ENCODE measurements around the gene KRT4. TPM values are rescaled to one million over a fixed set of nuclear protein-coding genes. Genes with fewer than 3 reads are reported as not detected.

KRT4 gene
- total and polyA plus RNA-seq, 2 donors (not counting 3 experiments of a cell fraction or from before 2014, with no cell fraction given) = not detected

DNA sequence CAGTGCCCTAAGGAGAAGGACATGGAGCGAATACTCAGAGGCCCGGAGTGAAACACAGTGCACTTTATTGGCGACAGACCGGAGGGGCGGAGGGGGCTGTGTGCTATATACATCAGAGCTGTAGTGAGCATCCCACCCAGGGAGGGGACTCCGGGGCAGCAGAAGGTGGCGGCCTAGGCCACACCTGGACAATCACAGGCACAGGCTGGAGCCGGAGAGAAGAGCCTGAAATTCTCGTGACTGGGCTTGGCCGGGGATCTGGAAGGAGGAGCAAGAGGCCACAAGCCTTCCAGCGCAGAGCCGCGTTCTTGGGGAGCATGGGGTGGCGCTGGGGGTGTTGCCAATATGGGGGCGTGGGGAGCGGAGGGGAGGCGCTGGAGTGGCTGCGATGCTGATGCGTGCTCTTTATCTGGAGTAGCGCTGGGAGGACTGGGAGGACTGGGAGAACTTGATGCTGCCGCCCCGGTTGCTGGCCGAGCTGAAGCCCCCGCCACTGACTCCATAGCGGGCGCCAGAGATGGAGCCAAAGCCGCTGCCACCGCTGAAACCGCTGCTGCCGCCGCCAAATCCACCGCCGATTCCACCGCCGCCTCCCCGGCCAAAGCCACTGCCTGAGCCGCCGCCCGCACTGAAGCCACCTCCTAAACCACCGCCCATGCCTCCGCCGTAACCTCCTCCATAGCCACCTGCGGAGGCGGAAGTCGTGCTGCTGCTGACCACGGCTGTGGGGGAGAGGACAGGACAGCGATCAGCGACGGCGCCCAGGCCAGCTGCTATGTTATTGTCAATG is 24.1 kb downstream of the KRT4 start:
- no peak for TF ChIP-seq EZH2 (IDR thresholded peaks at IDR 0.05; ENCODE audit: borderline replicate concordance, low read depth, low read length, severe bottlenecking)
- TF ChIP-seq MYC (IDR thresholded peaks at IDR 0.05; ENCODE audit: low read depth, low read length) = no peak
- TF ChIP-seq GATA2 (IDR thresholded peaks at IDR 0.05; ENCODE audit: insufficient read depth, insufficient read length, low read depth, low read length) = no peak
- TF ChIP-seq FOS (IDR thresholded peaks at IDR 0.05; ENCODE audit: borderline replicate concordance, insufficient read depth, low read length) = no peak
- TF ChIP-seq, protein P1, sequence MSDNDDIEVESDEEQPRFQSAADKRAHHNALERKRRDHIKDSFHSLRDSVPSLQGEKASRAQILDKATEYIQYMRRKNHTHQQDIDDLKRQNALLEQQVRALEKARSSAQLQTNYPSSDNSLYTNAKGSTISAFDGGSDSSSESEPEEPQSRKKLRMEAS (IDR thresholded peaks at IDR 0.05; ENCODE audit: insufficient read depth, insufficient read length) = no peak
- no peak for TF ChIP-seq JUN (IDR thresholded peaks at IDR 0.05; ENCODE audit: borderline replicate concordance, insufficient read depth, insufficient read length, low read depth)
- TF ChIP-seq, protein P2, sequence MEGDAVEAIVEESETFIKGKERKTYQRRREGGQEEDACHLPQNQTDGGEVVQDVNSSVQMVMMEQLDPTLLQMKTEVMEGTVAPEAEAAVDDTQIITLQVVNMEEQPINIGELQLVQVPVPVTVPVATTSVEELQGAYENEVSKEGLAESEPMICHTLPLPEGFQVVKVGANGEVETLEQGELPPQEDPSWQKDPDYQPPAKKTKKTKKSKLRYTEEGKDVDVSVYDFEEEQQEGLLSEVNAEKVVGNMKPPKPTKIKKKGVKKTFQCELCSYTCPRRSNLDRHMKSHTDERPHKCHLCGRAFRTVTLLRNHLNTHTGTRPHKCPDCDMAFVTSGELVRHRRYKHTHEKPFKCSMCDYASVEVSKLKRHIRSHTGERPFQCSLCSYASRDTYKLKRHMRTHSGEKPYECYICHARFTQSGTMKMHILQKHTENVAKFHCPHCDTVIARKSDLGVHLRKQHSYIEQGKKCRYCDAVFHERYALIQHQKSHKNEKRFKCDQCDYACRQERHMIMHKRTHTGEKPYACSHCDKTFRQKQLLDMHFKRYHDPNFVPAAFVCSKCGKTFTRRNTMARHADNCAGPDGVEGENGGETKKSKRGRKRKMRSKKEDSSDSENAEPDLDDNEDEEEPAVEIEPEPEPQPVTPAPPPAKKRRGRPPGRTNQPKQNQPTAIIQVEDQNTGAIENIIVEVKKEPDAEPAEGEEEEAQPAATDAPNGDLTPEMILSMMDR (IDR thresholded peaks at IDR 0.05; ENCODE audit: extremely low read depth in 1 of 2, insufficient read depth in 1 of 2, low read depth in 1 of 2, low read length in 2 of 2) = no peak
- no peak for TF ChIP-seq POLR2A (IDR thresholded peaks at IDR 0.05; ENCODE audit: low read depth, low read length)
- TF ChIP-seq POLR2AphosphoS5 (IDR thresholded peaks at IDR 0.05; ENCODE audit: insufficient read depth, low read depth, low read length) = no peak
- no TSS peak for BruUV-seq (replicated peaks)
- no peaks in the 10 kb centered on the region for H3K9me3 ChIP-seq (replicated peaks; ENCODE audit: control insufficient read depth, insufficient read depth, low read length)
- no peak overlapping the region for H3K4me3 ChIP-seq (replicated peaks in 1 of 3; ENCODE audit: insufficient read depth in 1 of 3, low read depth in 1 of 3, low read length in 3 of 3)
- no peak overlapping the region for H3K4me2 ChIP-seq (ENCODE audit: insufficient read depth, low read length)
- no peaks in the 10 kb centered on the region for H3K79me2 ChIP-seq (ENCODE audit: control insufficient read depth, insufficient read depth, low read length)
- FAIRE-seq = no peak
- no peaks in the 10 kb centered on the region for H3K4me1 ChIP-seq (ENCODE audit: control insufficient read depth, extremely low read depth, insufficient read depth, low read length)
- ChIA-PET CTCF (interaction anchor here (0.5 to 1.3 kb wide), 2 partner anchors 11 to 75 kb away, joined by 3 to 4 read pairs; no protein-coding TSS in a partner anchor), POLR2A (no interaction called here)
- H3K36me3 ChIP-seq (ENCODE audit: control insufficient read depth in 2 of 2, extremely low read depth in 1 of 2, insufficient read depth in 2 of 2, low read length in 2 of 2) = no peaks in the 10 kb centered on the region
- no peaks in the 10 kb centered on the region for H3K9me1 ChIP-seq (replicated peaks; ENCODE audit: control insufficient read depth, extremely low read depth, insufficient read depth, low read length)
- no peak overlapping the region for H3K27ac ChIP-seq (ENCODE audit: insufficient read depth, low read depth, low read length)
- no peaks in the 10 kb centered on the region for H4K20me1 ChIP-seq (replicated peaks; ENCODE audit: control insufficient read depth, extremely low read depth, insufficient read depth, low read length)
- dilution Hi-C loops (cut with MboI; ENCODE audit: extremely low pct_ligation_motif_present, low sequenced_read_pairs) = no loop called here
- no peak overlapping the region for H3K9ac ChIP-seq (replicated peaks; ENCODE audit: extremely low read depth, insufficient read depth, low read length)
- intact Hi-C loops (cut with micrococcal nuclease) = no loop called here
- H2AFZ ChIP-seq (ENCODE audit: low read depth, low read length) = no peak overlapping the region
- no peak for DNase-seq (ENCODE audit: low read depth, low spot score)
- peaks cover 12 to 17% of the 10 kb centered on the region in 2 experiments for H3K27me3 ChIP-seq (ENCODE audit: control insufficient read depth in 2 of 2, insufficient read depth in 2 of 2, low read length in 2 of 2)
